Activated CD8-positive, alpha-beta memory T cell treated with anti-CD3 and anti-CD28 coated beads, Interleukin-2, amount 10 ng/mL, durations not matched to agents 7 days and 5 days (primary cell): ENCODE results near the gene LTC4S. TPM values are rescaled to one million over a fixed set of nuclear protein-coding genes. Genes with fewer than 3 reads are reported as not detected.

ENCODE experiments used
- ATAC-seq: fragments of 150-1000 bp; cut with Tn5 transposase; one replicate; pipeline ENCODE4 v1.10.0; 2021; ENCODE audit warnings: moderate library complexity
- CTCF ChIA-PET: fragments of 350-600 bp; sonication (Branson Sonifier 250); formaldehyde crosslinking; loops from one replicate; lab custom pipeline; 2021; ENCODE audit warnings: antibody characterized with exemption; lab: Charles Lee
- DNase-seq: peaks from one replicate; pipeline ENCODE4 v3.0.0-alpha.2; 2020
- H3K27ac Mint-ChIP-seq: one replicate; pipeline ENCODE4 v1.8.0; 2021; ENCODE audit warnings: mild to moderate bottlenecking, mixed read lengths
- H3K27me3 Mint-ChIP-seq: one replicate; pipeline ENCODE4 v1.8.0; 2021; ENCODE audit warnings: mixed read lengths
- H3K36me3 Mint-ChIP-seq: one replicate; pipeline ENCODE4 v1.8.0; 2021; ENCODE audit warnings: mild to moderate bottlenecking, mixed read lengths
- H3K4me1 Mint-ChIP-seq: one replicate; pipeline ENCODE4 v1.8.0; 2021; ENCODE audit warnings: mixed read lengths
- H3K4me3 Mint-ChIP-seq: one replicate; pipeline ENCODE4 v1.8.0; 2021; ENCODE audit warnings: mild to moderate bottlenecking, moderate library complexity, mixed read lengths
- H3K9me3 Mint-ChIP-seq: one replicate; pipeline ENCODE4 v1.8.0; 2022; ENCODE audit warnings: low read depth, mixed read lengths
- total RNA-seq, 2 experiments: library from RNA; stranded (reverse); gene quantifications; one replicate each; pipeline ENCODE4 v1.2.3, GENCODE V29; 2021

Gene LTC4S
- total RNA-seq, 2 experiments from 2014 or later: 0.91 to 1.5 TPM

DNA sequence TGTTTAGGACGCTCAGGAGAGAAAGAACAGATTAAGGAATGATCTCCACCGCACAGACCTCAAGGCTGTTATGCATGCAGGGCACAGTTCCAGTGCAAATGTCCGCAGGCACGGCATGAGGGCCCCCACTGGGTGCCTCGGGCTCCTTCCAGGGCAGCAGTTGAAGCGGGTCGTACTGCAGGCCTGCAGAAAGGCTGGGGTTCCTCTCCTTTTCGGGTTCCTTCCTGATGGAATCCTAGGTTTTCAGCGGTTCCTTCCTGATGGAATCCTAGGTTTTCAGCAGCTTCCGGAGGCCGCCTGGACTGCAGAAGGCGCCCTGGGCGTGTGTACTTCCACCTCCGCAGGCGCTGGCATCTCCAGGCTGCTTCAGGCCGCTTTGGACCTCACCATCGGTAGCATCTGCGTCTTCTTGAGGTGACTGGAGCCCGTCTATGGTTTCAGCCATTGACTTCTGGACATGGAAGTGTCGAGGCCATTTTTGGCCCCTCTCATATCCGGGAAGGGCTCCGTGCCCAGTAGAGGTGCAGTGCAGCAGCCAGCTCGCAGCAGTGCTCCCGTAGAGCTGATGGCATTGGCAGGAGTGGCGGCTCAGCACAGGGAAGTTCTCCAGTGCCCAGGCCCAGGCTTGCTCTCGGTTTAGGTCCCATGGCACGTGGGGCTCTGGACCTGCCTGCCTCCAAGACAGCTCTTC is 18.5 kb downstream of the LTC4S start:
- CTCF ChIA-PET: interaction anchor here (2.6 kb wide), 1 partner anchor 10 kb away, joined by 9 read pairs; no protein-coding TSS in a partner anchor

GRCh38 chr5:179812997-179813607 is 19.3 kb downstream of the LTC4S start:
- H3K27me3 Mint-ChIP-seq: no peaks in the 10 kb centered on the region
- H3K4me3 Mint-ChIP-seq: no peak overlapping the region
- no peak for DNase-seq
- H3K27ac Mint-ChIP-seq: no peak overlapping the region
- peaks cover 18% of the 10 kb centered on the region for H3K36me3 Mint-ChIP-seq
- H3K9me3 Mint-ChIP-seq: no peaks in the 10 kb centered on the region
- CTCF ChIA-PET: interaction anchor here (1.1 to 2.6 kb wide), 3 partner anchors 11 to 24 kb away, joined by 4 to 9 read pairs (median 4); no protein-coding TSS in a partner anchor
- H3K4me1 Mint-ChIP-seq: peaks cover 10% of the 10 kb centered on the region
- no peak for ATAC-seq

More for the DNA sequence above, 18.5 kb downstream of the LTC4S start:
- no peak overlapping the region for H3K4me3 Mint-ChIP-seq
- H3K36me3 Mint-ChIP-seq: peaks cover 18% of the 10 kb centered on the region
- H3K9me3 Mint-ChIP-seq: no peaks in the 10 kb centered on the region
- DNase-seq (no peak), ATAC-seq (no peak)
- H3K4me1 Mint-ChIP-seq: peaks cover 6% of the 10 kb centered on the region
- H3K27me3 Mint-ChIP-seq: no peaks in the 10 kb centered on the region
- no peak overlapping the region for H3K27ac Mint-ChIP-seq

- no peak for ATAC-seq
- DNase-seq: no peak
- Mint-ChIP-seq H3K27me3 (no peaks in the 10 kb centered on the region), H3K27ac (no peak overlapping the region), H3K9me3 (no peaks in the 10 kb centered on the region), H3K4me3 (no peak overlapping the region), H3K4me1 (peaks cover 15% of the 10 kb centered on the region), H3K36me3 (peaks cover 18% of the 10 kb centered on the region)
- CTCF ChIA-PET: interaction anchor here (1.1 to 1.6 kb wide), 2 partner anchors 19 to 23 kb away, joined by 4 read pairs; no protein-coding TSS in a partner anchor
Measured at GRCh38 chr5:179814090-179814489, 20.3 kb downstream of the LTC4S start.

GRCh38 chr5:179815491-179816249 is 21.9 kb downstream of the LTC4S start:
- peaks cover 25% of the 10 kb centered on the region for H3K4me1 Mint-ChIP-seq
- H3K27ac Mint-ChIP-seq: no peak overlapping the region
- no peak for ATAC-seq
- H3K36me3 Mint-ChIP-seq: peaks cover 15% of the 10 kb centered on the region
- no peak for DNase-seq
- H3K27me3 Mint-ChIP-seq: no peaks in the 10 kb centered on the region
- H3K9me3 Mint-ChIP-seq: no peaks in the 10 kb centered on the region
- H3K4me3 Mint-ChIP-seq: no peak overlapping the region
- CTCF ChIA-PET: no interaction called here

- Mint-ChIP-seq H3K27ac (no peak overlapping the region), H3K4me3 (no peak overlapping the region), H3K27me3 (no peaks in the 10 kb centered on the region), H3K36me3 (peaks cover 13% of the 10 kb centered on the region), H3K4me1 (peaks cover 25% of the 10 kb centered on the region), H3K9me3 (no peaks in the 10 kb centered on the region)
- ATAC-seq: no peak
- CTCF ChIA-PET: interaction anchor here (2.0 kb wide), 1 partner anchor 21 kb away, joined by 6 read pairs; no protein-coding TSS in a partner anchor
- no peak for DNase-seq
Measured at GRCh38 chr5:179816401-179816795, 22.6 kb downstream of the LTC4S start.

GRCh38 chr5:179816796-179817469 is 23.1 kb downstream of the LTC4S start:
- H3K4me1 Mint-ChIP-seq: peaks cover 27% of the 10 kb centered on the region
- no peak for ATAC-seq
- no peaks in the 10 kb centered on the region for H3K27me3 Mint-ChIP-seq
- no peak overlapping the region for H3K4me3 Mint-ChIP-seq
- no peak overlapping the region for H3K27ac Mint-ChIP-seq
- no peaks in the 10 kb centered on the region for H3K9me3 Mint-ChIP-seq
- CTCF ChIA-PET: interaction anchor here (2.0 kb wide), 1 partner anchor 21 kb away, joined by 6 read pairs; no protein-coding TSS in a partner anchor
- DNase-seq: no peak
- peaks cover 10% of the 10 kb centered on the region for H3K36me3 Mint-ChIP-seq

DNA sequence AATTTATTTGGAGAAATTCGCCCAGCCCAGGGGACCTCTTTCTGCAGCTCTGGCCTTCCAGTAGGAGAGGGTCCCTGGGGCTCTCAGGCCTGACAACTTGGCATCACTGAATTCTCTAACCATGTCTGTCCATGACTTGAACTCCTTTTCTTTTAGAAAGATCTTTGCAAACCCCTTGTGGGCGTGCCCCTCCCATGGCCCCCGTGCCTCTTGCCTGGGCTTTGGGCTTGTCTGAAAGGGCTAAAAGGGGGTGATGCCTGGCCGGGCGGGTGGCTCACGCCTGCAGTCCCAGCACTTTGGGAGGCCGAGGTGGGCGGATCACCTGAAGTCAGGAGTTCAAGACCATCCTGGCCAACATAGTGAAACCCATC is 23.7 kb downstream of the LTC4S start:
- Mint-ChIP-seq H3K27me3 (no peaks in the 10 kb centered on the region), H3K4me1 (peaks cover 32% of the 10 kb centered on the region), H3K27ac (no peak overlapping the region), H3K9me3 (no peaks in the 10 kb centered on the region), H3K36me3 (peaks cover 14% of the 10 kb centered on the region), H3K4me3 (peak overlapping the region; percentile 26)
- DNase-seq (no peak), ATAC-seq (no peak)
- CTCF ChIA-PET: interaction anchor here (2.0 kb wide), 1 partner anchor 22 kb away, joined by 6 read pairs; no protein-coding TSS in a partner anchor

GRCh38 chr5:179817890-179818745 is 24.3 kb downstream of the LTC4S start:
- Mint-ChIP-seq H3K36me3 (peaks cover 17% of the 10 kb centered on the region), H3K4me3 (peak overlapping the region; percentile 75), H3K27ac (peak overlapping the region; percentile 84), H3K9me3 (no peaks in the 10 kb centered on the region), H3K4me1 (peaks cover 38% of the 10 kb centered on the region), H3K27me3 (no peaks in the 10 kb centered on the region)
- CTCF ChIA-PET: interaction anchor here (2.0 kb wide), 1 partner anchor 22 kb away, joined by 6 read pairs; no protein-coding TSS in a partner anchor
- ATAC-seq (no peak), DNase-seq (no peak)

DNA sequence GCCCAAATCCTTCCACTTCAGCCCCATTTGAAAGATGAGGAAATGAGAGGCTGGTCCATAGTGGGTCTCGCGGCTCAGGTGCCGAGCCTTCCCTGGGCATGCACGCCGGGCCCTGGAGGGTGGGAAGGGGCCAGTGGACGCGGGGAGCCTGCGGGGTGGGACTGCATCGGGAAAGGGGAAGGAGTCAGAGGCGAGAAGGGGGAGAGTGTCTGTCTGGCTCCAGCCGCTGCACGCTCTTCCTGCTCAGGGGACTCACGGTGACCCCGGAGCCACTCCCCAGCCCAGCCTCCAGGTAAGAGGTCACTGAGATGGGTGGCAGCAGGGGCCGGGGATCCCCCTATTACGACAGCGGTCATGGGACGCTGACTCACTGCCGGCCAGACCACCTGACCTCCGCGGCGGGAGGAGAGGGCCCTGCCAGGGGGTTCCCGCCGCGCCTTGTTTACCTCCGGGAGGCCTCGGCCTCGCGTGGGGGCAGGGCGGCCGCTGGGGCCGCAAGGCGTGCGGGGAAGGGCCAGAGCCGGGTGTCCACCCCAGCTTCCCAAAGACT is 25.0 kb downstream of the LTC4S start:
- CTCF ChIA-PET: interaction anchor here (0.6 to 2.5 kb wide), 5 partner anchors 7 to 86 kb away, joined by 3 to 17 read pairs (median 5); partner anchors contain the start of gene MAML1

GRCh38 chr5:179819296-179820126 is 25.7 kb downstream of the LTC4S start:
- ATAC-seq (peak; percentile 3), DNase-seq (peak; percentile 60)
- Mint-ChIP-seq H3K36me3 (peaks cover 25% of the 10 kb centered on the region), H3K4me1 (peaks cover 44% of the 10 kb centered on the region), H3K9me3 (no peaks in the 10 kb centered on the region), H3K4me3 (peak overlapping the region; percentile 59), H3K27me3 (no peaks in the 10 kb centered on the region), H3K27ac (peak overlapping the region; percentile 84)
- CTCF ChIA-PET: interaction anchor here (0.6 to 2.5 kb wide), 8 partner anchors 8 to 87 kb away, joined by 3 to 17 read pairs (median 5); partner anchors contain the start of genes MAML1 and MGAT4B

More for the DNA sequence above, 25.0 kb downstream of the LTC4S start:
- DNase-seq (peak; percentile 95), ATAC-seq (peak; percentile 56)
- peaks cover 21% of the 10 kb centered on the region for H3K36me3 Mint-ChIP-seq
- H3K4me1 Mint-ChIP-seq: peaks cover 41% of the 10 kb centered on the region
- no peaks in the 10 kb centered on the region for H3K9me3 Mint-ChIP-seq
- H3K27ac Mint-ChIP-seq: peak overlapping the region; percentile 84
- H3K27me3 Mint-ChIP-seq: no peaks in the 10 kb centered on the region
- peak overlapping the region; percentile 75 for H3K4me3 Mint-ChIP-seq

DNA sequence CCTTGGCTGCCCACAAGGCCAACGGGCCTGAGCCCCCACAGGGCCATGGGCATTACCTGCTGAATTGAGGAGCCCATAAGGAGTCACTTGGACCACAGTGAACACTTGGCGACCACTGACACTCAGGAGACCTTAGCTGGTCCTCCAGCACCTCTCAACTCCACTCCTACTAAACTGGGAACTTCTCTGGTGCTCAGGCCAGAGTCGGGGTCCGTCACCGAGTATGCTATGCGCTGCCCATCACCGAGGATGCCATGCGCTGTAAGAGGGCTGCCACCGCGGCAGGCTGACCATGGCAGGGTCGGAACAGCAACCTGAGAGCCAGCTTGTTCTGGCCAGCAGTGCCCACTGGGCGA is 26.3 kb downstream of the LTC4S start:
- DNase-seq: no peak
- Mint-ChIP-seq H3K9me3 (no peaks in the 10 kb centered on the region), H3K27ac (peak overlapping the region; percentile 84), H3K27me3 (no peaks in the 10 kb centered on the region), H3K4me3 (peak overlapping the region; percentile 59), H3K4me1 (peaks cover 48% of the 10 kb centered on the region), H3K36me3 (peaks cover 31% of the 10 kb centered on the region)
- ATAC-seq: no peak
- CTCF ChIA-PET: interaction anchor here (0.5 to 2.5 kb wide), 8 partner anchors 9 to 87 kb away, joined by 3 to 17 read pairs (median 5); partner anchors contain the start of gene MGAT4B
